H9 (cell line): ENCODE data around the gene L3MBTL4. TPM values are rescaled to one million over a fixed set of nuclear protein-coding genes. Genes with fewer than 3 reads are reported as not detected.

Source experiments
- DNase-seq: peaks from one replicate; pipeline ENCODE4 v3.0.0-alpha.2; 2017
- H2AFZ ChIP-seq: one replicate; pipeline ENCODE4 v1.6.1; 2013; ENCODE audit warnings: mild to moderate bottlenecking, low read length, control low read depth, moderate library complexity
- H2AK5ac ChIP-seq: 2 replicates; pipeline ENCODE4 v1.6.1; 2013; ENCODE audit warnings: low read length, control low read depth, mixed read lengths; ENCODE audit not compliant: insufficient read length
- H2BK120ac ChIP-seq: one replicate; pipeline ENCODE4 v1.6.1; 2013; ENCODE audit warnings: low read depth, mild to moderate bottlenecking, low read length, control low read depth, inconsistent platforms; ENCODE audit not compliant: poor library complexity, severe bottlenecking
- H2BK12ac ChIP-seq: 2 replicates; pipeline ENCODE4 v1.6.1; 2013; ENCODE audit warnings: low read length, control low read depth, mixed read lengths, low read depth; ENCODE audit not compliant: insufficient read length
- H2BK15ac ChIP-seq: 2 replicates; pipeline ENCODE4 v1.6.1; 2013; ENCODE audit warnings: low read depth, low read length, control low read depth
- H2BK20ac ChIP-seq: one replicate; pipeline ENCODE4 v1.6.1; 2013; ENCODE audit warnings: low read depth, mild to moderate bottlenecking, low read length, control low read depth, inconsistent platforms; ENCODE audit not compliant: poor library complexity, severe bottlenecking
- H2BK5ac ChIP-seq: 2 replicates; pipeline ENCODE4 v1.6.1; 2013; ENCODE audit warnings: low read length, control low read depth, mixed read lengths; ENCODE audit not compliant: insufficient read length
- H3K14ac ChIP-seq: 2 replicates; pipeline ENCODE4 v1.6.1; 2013; ENCODE audit warnings: low read length, control low read depth; ENCODE audit not compliant: insufficient read depth
- H3K18ac ChIP-seq: 2 replicates; pipeline ENCODE4 v1.6.1; 2013; ENCODE audit warnings: low read depth, mild to moderate bottlenecking, mixed read lengths, low read length, control low read depth; ENCODE audit not compliant: insufficient read length
- H3K23ac ChIP-seq: 2 replicates; pipeline ENCODE4 v1.6.1; 2013; ENCODE audit warnings: low read length, control low read depth, mixed read lengths, low read depth; ENCODE audit not compliant: insufficient read length
- H3K23me2 ChIP-seq: 2 replicates; pipeline ENCODE4 v1.6.1; 2013; ENCODE audit warnings: low read depth, mild to moderate bottlenecking, mixed read lengths, low read length, control low read depth; ENCODE audit not compliant: insufficient read length, poor library complexity, severe bottlenecking
- H3K27ac ChIP-seq: 2 replicates; pipeline ENCODE4 v1.5.1; 2013; ENCODE audit warnings: low read length, control low read depth, mixed read lengths, low read depth; ENCODE audit not compliant: insufficient read length
- H3K27me3 ChIP-seq: 2 replicates; pipeline ENCODE4 v1.6.1; 2013; ENCODE audit warnings: low read length, control low read depth, inconsistent platforms; ENCODE audit not compliant: insufficient read depth
- H3K4ac ChIP-seq: 2 replicates; pipeline ENCODE4 v1.6.1; 2013; ENCODE audit warnings: low read depth, mild to moderate bottlenecking, control low read depth, inconsistent platforms, low read length, moderate library complexity
- H3K4me1 ChIP-seq: 2 replicates; pipeline ENCODE4 v1.6.1; 2013; ENCODE audit warnings: low read length, control low read depth, inconsistent platforms; ENCODE audit not compliant: insufficient read depth
- H3K4me2 ChIP-seq: 2 replicates; pipeline ENCODE4 v1.6.1; 2013; ENCODE audit warnings: low read length, control low read depth, mixed read lengths; ENCODE audit not compliant: insufficient read length, insufficient read depth
- H3K56ac ChIP-seq: 2 replicates; pipeline ENCODE4 v1.6.1; 2013; ENCODE audit warnings: low read depth, mild to moderate bottlenecking, mixed read lengths, low read length, control low read depth; ENCODE audit not compliant: insufficient read length
- H3K79me1 ChIP-seq: 2 replicates; pipeline ENCODE4 v1.6.1; 2013; ENCODE audit warnings: low read depth, mild to moderate bottlenecking, moderate library complexity, low read length, control low read depth, inconsistent platforms; ENCODE audit not compliant: insufficient read depth, poor library complexity, severe bottlenecking
- H3K79me2 ChIP-seq: 2 replicates; pipeline ENCODE4 v1.6.1; 2013; ENCODE audit warnings: low read length, control low read depth, inconsistent platforms; ENCODE audit not compliant: insufficient read depth
- H3K9ac ChIP-seq: 2 replicates; pipeline ENCODE4 v1.6.1; 2013; ENCODE audit warnings: low read length, control low read depth, mixed read lengths; ENCODE audit not compliant: insufficient read length; ENCODE audit errors: extremely low read depth
- H3K9me3 ChIP-seq: one replicate; pipeline ENCODE4 v1.6.1; 2013; ENCODE audit warnings: low read depth, low read length, inconsistent platforms; ENCODE audit not compliant: control insufficient read depth
- H3T11ph ChIP-seq: one replicate; pipeline ENCODE4 v1.6.1; 2013; ENCODE audit warnings: mild to moderate bottlenecking, low read length, control low read depth, inconsistent platforms
- H4K20me1 ChIP-seq: one replicate; pipeline ENCODE4 v1.6.1; 2013; ENCODE audit not compliant: control insufficient read depth, insufficient read length, insufficient read depth
- H4K5ac ChIP-seq: 2 replicates; pipeline ENCODE4 v1.6.1; 2013; ENCODE audit warnings: low read depth, mild to moderate bottlenecking, mixed read lengths, low read length, control low read depth; ENCODE audit not compliant: insufficient read length
- H4K8ac ChIP-seq: replicated peaks from 2 replicates; pipeline ENCODE4 v1.6.1; 2013; ENCODE audit warnings: low read length, control low read depth, mixed read lengths, low read depth; ENCODE audit not compliant: insufficient read length
- H4K91ac ChIP-seq: 2 replicates; pipeline ENCODE4 v1.6.1; 2013; ENCODE audit warnings: low read depth, mild to moderate bottlenecking, moderate library complexity, mixed read lengths, low read length, control low read depth; ENCODE audit not compliant: insufficient read length
- H3K27ac Mint-ChIP-seq, 3 experiments: 2 replicates in 2 of 3; 3 replicates in 1 of 3; pipeline ENCODE4 v1.8.0; 2020 to 2021; ENCODE audit warnings: mixed read lengths in 3 of 3, mild to moderate bottlenecking in 1 of 3, moderate library complexity in 1 of 3
- H3K27me3 Mint-ChIP-seq: 2 replicates; pipeline ENCODE4 v1.8.0; 2021; ENCODE audit warnings: low read depth, mild to moderate bottlenecking, moderate library complexity, mixed read lengths
- H3K36me3 Mint-ChIP-seq, 3 experiments: 2 replicates in 2 of 3; 3 replicates in 1 of 3; pipeline ENCODE4 v1.8.0; 2020 to 2021; ENCODE audit warnings: low read depth in 3 of 3, mixed read lengths in 3 of 3; ENCODE audit not compliant: insufficient read depth in 1 of 3
- H3K4me1 Mint-ChIP-seq, 2 experiments: 2 replicates each; pipeline ENCODE4 v1.8.0; 2020; ENCODE audit warnings: mixed read lengths in 2 of 2
- H3K4me3 Mint-ChIP-seq, 2 experiments: 2 replicates in 1 of 2; 3 replicates in 1 of 2; pipeline ENCODE4 v1.8.0; 2020 to 2021; ENCODE audit warnings: mild to moderate bottlenecking in 2 of 2, mixed read lengths in 2 of 2, moderate library complexity in 1 of 2
- H3K9me3 Mint-ChIP-seq, 2 experiments: 2 replicates in 1 of 2; 3 replicates in 1 of 2; pipeline ENCODE4 v1.8.0; 2020; ENCODE audit warnings: mild to moderate bottlenecking in 2 of 2, mixed read lengths in 2 of 2, moderate library complexity in 1 of 2
- CTCF ChIP-seq: fragments of 200-600 bp; sonication (generic); conservative IDR thresholded peaks from 3 replicates; pipeline ENCODE4 v1.8.0; 2021; ENCODE audit warnings: antibody characterized with exemption, mild to moderate bottlenecking
- WGBS: extraction: QIAGEN DNeasy Blood & Tissue Kit; methylation state at CpG from one replicate; pipeline ENCODE4 v1.1.7; 2013; ENCODE audit warnings: missing lambda C conversion rate, low lambda C conversion rate, mixed read lengths; ENCODE audit not compliant: insufficient read length; ENCODE audit errors: extremely low coverage; 5-methylcytosine and 5-hydroxymethylcytosine counted together
- total RNA-seq: library from RNA; stranded (reverse); gene quantifications from 2 replicates; pipeline ENCODE4 v1.2.1, GENCODE V29; 2021

The L3MBTL4 gene
- total RNA-seq, 1 experiment from 2014 or later = 1.9 TPM

GRCh38 chr18:6326566-6326965 is 88.1 kb downstream of the L3MBTL4 start:
- Mint-ChIP-seq H3K4me1 (no peaks in the 10 kb centered on the region), H3K9me3 (peaks cover 20 to 26% of the 10 kb centered on the region in 2 experiments), H3K27me3 (no peaks in the 10 kb centered on the region), H3K4me3 (no peak overlapping the region), H3K36me3 (peaks cover 3 to 17% (median 9%) of the 10 kb centered on the region in 3 experiments; a peak in 6 of 7 replicates), H3K27ac (no peak overlapping the region)
- H4K8ac ChIP-seq = no peak overlapping the region
- H3K79me2 ChIP-seq = no peaks in the 10 kb centered on the region
- H3T11ph ChIP-seq = no peak overlapping the region
- no peak overlapping the region for H2BK20ac ChIP-seq
- no peaks in the 10 kb centered on the region for H3K79me1 ChIP-seq
- H3K9me3 ChIP-seq = peaks cover 19% of the 10 kb centered on the region
- H3K9ac ChIP-seq = no peak overlapping the region
- H3K4me2 ChIP-seq = no peak overlapping the region
- H2BK5ac ChIP-seq = no peak overlapping the region
- DNase-seq = no peak
- no peaks in the 10 kb centered on the region for H3K27me3 ChIP-seq
- no peak overlapping the region for H3K23ac ChIP-seq
- H4K20me1 ChIP-seq = no peaks in the 10 kb centered on the region
- no peak overlapping the region for H3K56ac ChIP-seq
- no peak overlapping the region for H4K91ac ChIP-seq
- no CpG with 5 or more reads among the region's 2 CpGs for WGBS
- H4K5ac ChIP-seq = no peak overlapping the region
- no peak overlapping the region for H3K14ac ChIP-seq
- H3K23me2 ChIP-seq = no peaks in the 10 kb centered on the region
- H3K27ac ChIP-seq = no peak overlapping the region
- H2AK5ac ChIP-seq = no peak overlapping the region
- H2BK15ac ChIP-seq = no peak overlapping the region
- no peak for TF ChIP-seq CTCF
- H2BK120ac ChIP-seq = no peak overlapping the region
- no peak overlapping the region for H3K18ac ChIP-seq
- H2AFZ ChIP-seq = no peak overlapping the region
- H3K4me1 ChIP-seq = no peaks in the 10 kb centered on the region
- H2BK12ac ChIP-seq = no peak overlapping the region
- H3K4ac ChIP-seq = no peak overlapping the region
